GM15510 (cell line): Measurements from ENCODE around the gene ARHGEF17.

Experiments
- POLR2A ChIP-seq: IDR thresholded peaks from 3 replicates; pipeline ENCODE4 v1.6.1; 2011; ENCODE audit warnings: borderline replicate concordance; ENCODE audit not compliant: insufficient read length; ENCODE audit errors: extremely low read depth

ARHGEF17 gene

GRCh38 chr11:73322382-73323306, 14.6 kb downstream of the ARHGEF17 start:
- no peak for TF ChIP-seq POLR2A

DNA sequence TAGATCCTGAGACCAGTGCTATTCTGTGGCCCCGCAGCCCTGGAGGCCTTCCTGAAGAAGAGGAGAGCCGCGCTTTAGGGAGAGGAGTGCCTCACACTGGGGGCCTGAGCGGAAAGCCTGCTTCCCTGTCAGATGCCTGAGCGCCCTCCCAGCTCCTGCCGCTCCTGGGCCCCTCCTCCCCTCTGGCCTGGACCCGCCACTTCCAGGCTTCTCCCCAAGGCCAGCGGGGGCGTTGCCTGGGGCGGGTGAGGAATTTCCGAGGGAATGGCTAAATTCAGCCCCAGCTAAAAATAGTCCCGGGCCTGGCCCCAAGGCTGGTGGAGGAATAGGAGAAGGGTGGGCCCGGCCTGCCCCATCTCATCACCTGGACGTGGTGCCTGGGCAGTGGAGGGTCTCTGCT, 15.4 kb downstream of the ARHGEF17 start:
- TF ChIP-seq POLR2A = no peak

GRCh38 chr11:73324116-73324515, 16.0 kb downstream of the ARHGEF17 start:
- TF ChIP-seq POLR2A = no peak

DNA sequence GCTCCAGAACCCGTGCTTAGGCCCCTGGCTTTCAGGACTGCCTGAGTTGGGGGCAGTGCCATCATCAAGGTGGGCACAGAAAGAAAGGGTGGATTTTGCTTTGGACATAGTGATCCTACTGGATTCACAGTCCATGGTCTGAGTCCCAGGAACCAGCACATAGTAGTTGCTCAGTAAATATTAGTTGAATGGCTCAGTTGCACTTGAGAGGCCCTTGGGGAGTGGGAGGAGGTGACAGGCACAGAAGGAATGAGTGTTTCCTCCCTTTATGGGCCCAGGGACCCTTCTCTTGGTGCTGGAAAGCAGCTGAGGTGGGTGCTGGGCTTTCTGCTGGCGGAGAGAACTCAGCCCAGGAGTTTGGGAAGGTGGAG, 16.6 kb downstream of the ARHGEF17 start:
- no peak for TF ChIP-seq POLR2A

GRCh38 chr11:73325036-73325981, 17.2 kb downstream of the ARHGEF17 start:
- TF ChIP-seq POLR2A = peak; percentile 35

GRCh38 chr11:73326929-73327811, 19.1 kb downstream of the ARHGEF17 start:
- TF ChIP-seq POLR2A = no peak

GRCh38 chr11:73327812-73328364, 19.8 kb downstream of the ARHGEF17 start:
- no peak for TF ChIP-seq POLR2A

GRCh38 chr11:73330569-73331093, 22.6 kb downstream of the ARHGEF17 start:
- TF ChIP-seq POLR2A = no peak

- TF ChIP-seq POLR2A = no peak
These were observed 23.3 kb downstream of the ARHGEF17 start for GRCh38 chr11:73331138-73331916.

- TF ChIP-seq POLR2A = no peak
These were observed 25.1 kb downstream of the ARHGEF17 start for GRCh38 chr11:73333173-73333572.

DNA sequence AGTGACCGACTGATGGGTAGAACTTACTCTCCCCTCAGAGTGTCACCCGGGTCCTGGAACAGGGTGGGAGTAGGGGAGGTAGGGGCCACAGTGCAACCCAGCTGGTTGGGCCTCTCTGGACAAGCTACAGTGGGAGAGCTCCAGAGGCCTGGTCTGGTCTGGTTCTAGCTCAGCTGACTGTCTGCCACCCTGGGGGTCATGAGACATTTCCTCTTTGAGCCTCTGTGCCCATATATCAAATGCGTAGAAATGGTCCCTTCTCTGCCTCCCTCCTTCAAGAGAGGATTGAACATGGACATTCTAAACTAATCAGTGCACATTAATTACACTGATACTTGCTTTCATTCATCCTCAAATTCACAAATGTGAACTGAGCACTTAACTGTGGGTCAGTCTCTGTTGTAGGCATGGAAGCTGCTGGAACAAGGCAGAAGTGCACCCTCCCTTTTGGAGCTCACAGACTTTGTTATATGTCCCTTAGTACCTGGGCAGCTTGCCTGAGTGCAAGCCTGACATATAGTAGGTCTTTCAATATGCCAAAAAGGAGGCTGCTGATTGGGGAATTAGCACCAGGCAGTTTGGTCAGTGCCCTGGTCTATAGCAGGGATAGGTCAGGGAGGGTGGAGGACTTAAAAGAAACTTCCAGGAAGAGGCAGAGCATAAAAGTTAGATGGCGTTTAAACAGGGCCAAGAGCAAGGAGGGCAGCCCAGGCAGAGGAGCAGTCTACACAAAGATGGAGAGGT, 25.7 kb downstream of the ARHGEF17 start:
- TF ChIP-seq POLR2A = no peak

DNA sequence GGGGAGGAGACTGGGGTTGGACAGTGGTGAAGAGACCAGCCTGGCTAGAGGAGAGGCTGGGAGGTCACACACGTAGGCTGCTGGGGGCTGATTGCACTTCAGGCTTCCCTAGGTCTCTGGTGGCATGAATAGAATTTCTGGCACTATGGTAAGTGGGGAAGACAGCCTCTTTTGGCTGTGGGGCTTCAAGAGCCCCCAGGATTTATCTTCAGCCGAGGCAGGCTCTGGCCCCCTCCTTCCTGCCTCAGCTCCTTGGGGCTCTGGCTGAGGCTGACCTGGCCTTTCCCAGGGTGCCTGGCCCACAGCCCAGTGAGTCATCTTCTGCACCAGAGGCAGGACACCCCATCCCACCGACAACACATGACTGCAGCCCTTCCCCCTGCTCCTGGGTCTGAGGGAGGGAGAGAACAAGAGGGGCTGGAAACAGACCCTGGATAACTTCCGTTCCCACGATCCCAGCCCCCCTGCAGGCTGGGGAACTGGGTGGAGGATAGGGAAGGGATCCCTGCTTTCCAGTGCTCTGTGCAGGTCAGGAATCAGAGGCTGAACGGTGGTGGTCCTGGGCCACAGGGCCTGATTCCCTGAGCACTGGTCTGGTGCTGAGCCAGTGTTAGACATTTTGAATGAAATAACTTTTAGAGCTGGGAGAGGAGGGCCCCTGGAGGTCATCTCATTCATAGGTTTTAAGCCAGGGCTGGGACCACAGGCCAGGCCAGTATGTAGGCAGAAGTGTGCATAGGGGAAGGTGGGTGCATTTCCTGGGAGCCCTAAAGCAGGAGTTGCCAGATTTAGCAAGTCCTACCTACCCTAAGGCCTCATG, 26.5 kb downstream of the ARHGEF17 start:
- TF ChIP-seq POLR2A = no peak
